ENCODE data around the gene LRFN3. TPM values are rescaled to one million over a fixed set of nuclear protein-coding genes. Genes with fewer than 3 reads are reported as not detected.

Gene LRFN3
- total and polyA plus RNA-seq, 10 of the 15 experiments (the other 5 are each of a cell fraction or from before 2014, with no cell fraction given): 0.02 to 7.3 (median 2.0) TPM; not detected in 1

DNA sequence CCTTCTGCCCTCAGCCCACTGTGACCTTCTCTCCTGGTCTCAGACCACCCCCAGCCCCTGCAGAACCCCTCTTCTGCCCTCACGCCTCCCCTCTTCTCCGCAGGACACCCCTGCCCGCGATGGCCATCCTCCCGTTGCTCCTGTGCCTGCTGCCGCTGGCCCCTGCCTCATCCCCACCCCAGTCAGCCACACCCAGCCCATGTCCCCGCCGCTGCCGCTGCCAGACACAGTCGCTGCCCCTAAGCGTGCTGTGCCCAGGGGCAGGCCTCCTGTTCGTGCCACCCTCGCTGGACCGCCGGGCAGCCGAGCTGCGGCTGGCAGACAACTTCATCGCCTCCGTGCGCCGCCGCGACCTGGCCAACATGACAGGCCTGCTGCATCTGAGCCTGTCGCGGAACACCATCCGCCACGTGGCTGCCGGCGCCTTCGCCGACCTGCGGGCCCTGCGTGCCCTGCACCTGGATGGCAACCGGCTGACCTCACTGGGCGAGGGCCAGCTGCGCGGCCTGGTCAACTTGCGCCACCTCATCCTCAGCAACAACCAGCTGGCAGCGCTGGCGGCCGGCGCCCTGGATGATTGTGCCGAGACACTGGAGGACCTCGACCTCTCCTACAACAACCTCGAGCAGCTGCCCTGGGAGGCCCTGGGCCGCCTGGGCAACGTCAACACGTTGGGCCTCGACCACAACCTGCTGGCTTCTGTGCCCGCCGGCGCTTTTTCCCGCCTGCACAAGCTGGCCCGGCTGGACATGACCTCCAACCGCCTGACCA lies 3.3 kb downstream of the LRFN3 start (continued):
- TF ChIP-seq JUND (IDR thresholded peaks at IDR 0.05; ENCODE audit: low read depth, low read length) (no peak), CREB1 (IDR thresholded peaks at IDR 0.05; ENCODE audit: low read depth) (no peak), IRF4 (IDR thresholded peaks at IDR 0.05; ENCODE audit: low read depth, low read length) (no peak), HDGF (IDR thresholded peaks at IDR 0.05) (no peak), HDAC6 (IDR thresholded peaks at IDR 0.05; ENCODE audit: unreplicated experiment) (no peak), TCF12 (IDR thresholded peaks at IDR 0.05; ENCODE audit: low read depth, low read length) (no peak), SREBF1 (IDR thresholded peaks at IDR 0.05; ENCODE audit: low read length) (no peak), BCL11A (IDR thresholded peaks at IDR 0.05; ENCODE audit: low read depth, low read length) (no peak), RCOR1 (conservative IDR thresholded peaks at IDR 0.05; ENCODE audit: low read depth, low read length) (no peak)
- TF ChIP-seq, protein P1, sequence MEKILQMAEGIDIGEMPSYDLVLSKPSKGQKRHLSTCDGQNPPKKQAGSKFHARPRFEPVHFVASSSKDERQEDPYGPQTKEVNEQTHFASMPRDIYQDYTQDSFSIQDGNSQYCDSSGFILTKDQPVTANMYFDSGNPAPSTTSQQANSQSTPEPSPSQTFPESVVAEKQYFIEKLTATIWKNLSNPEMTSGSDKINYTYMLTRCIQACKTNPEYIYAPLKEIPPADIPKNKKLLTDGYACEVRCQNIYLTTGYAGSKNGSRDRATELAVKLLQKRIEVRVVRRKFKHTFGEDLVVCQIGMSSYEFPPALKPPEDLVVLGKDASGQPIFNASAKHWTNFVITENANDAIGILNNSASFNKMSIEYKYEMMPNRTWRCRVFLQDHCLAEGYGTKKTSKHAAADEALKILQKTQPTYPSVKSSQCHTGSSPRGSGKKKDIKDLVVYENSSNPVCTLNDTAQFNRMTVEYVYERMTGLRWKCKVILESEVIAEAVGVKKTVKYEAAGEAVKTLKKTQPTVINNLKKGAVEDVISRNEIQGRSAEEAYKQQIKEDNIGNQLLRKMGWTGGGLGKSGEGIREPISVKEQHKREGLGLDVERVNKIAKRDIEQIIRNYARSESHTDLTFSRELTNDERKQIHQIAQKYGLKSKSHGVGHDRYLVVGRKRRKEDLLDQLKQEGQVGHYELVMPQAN (conservative IDR thresholded peaks at IDR 0.05): no peak
- TF ChIP-seq, protein P2, sequence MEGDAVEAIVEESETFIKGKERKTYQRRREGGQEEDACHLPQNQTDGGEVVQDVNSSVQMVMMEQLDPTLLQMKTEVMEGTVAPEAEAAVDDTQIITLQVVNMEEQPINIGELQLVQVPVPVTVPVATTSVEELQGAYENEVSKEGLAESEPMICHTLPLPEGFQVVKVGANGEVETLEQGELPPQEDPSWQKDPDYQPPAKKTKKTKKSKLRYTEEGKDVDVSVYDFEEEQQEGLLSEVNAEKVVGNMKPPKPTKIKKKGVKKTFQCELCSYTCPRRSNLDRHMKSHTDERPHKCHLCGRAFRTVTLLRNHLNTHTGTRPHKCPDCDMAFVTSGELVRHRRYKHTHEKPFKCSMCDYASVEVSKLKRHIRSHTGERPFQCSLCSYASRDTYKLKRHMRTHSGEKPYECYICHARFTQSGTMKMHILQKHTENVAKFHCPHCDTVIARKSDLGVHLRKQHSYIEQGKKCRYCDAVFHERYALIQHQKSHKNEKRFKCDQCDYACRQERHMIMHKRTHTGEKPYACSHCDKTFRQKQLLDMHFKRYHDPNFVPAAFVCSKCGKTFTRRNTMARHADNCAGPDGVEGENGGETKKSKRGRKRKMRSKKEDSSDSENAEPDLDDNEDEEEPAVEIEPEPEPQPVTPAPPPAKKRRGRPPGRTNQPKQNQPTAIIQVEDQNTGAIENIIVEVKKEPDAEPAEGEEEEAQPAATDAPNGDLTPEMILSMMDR (IDR thresholded peaks at IDR 0.05 in 2 of 3, conservative IDR thresholded peaks at IDR 0.05 in 1 of 3; ENCODE audit: control insufficient read depth in 2 of 3, extremely low read depth in 1 of 3, insufficient read depth in 1 of 3, low read depth in 3 of 3, low read length in 3 of 3): no peak
- TF ChIP-seq, protein P3, sequence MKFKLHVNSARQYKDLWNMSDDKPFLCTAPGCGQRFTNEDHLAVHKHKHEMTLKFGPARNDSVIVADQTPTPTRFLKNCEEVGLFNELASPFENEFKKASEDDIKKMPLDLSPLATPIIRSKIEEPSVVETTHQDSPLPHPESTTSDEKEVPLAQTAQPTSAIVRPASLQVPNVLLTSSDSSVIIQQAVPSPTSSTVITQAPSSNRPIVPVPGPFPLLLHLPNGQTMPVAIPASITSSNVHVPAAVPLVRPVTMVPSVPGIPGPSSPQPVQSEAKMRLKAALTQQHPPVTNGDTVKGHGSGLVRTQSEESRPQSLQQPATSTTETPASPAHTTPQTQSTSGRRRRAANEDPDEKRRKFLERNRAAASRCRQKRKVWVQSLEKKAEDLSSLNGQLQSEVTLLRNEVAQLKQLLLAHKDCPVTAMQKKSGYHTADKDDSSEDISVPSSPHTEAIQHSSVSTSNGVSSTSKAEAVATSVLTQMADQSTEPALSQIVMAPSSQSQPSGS (IDR thresholded peaks at IDR 0.05; ENCODE audit: low read length): no peak

Data from GM12878 (cell line).